GM21737 (cell line): ENCODE measurements around the gene SWT1.
"Not testable (repeated sequence)": the region's sequence is repeated elsewhere in the genome, so short reads cannot be mapped to it uniquely, and the experiment has no call there.

Source experiments
- ATAC-seq: cut with Tn5 transposase; IDR thresholded peaks from one replicate; pipeline ENCODE4 v1.9.1; 2021; ENCODE audit warnings: mild to moderate bottlenecking, moderate library complexity; ENCODE audit not compliant: unreplicated experiment

The SWT1 gene

GRCh38 chr1:185317034-185317885, 160.3 kb downstream of the SWT1 start, which contains the start of gene IVNS1ABP:
Gene IVNS1ABP (minus strand): TSS chr1:185317243. CDS start chr1:185309493, 7,750 bp downstream.
- ATAC-seq = peak; percentile 64

GRCh38 chr1:185317886-185318310, 160.9 kb downstream of the SWT1 start:
- peak; percentile 45 for ATAC-seq

- ATAC-seq = no peak
Observed at GRCh38 chr1:185318431-185319138, 161.6 kb downstream of the SWT1 start.

GRCh38 chr1:185319139-185319475, 162.1 kb downstream of the SWT1 start:
- no peak for ATAC-seq

- not testable (repeated sequence) for ATAC-seq
Observed at GRCh38 chr1:185321104-185321503, 164.1 kb downstream of the SWT1 start.

- not testable (repeated sequence) for ATAC-seq
Observed at GRCh38 chr1:185321653-185322221, 164.8 kb downstream of the SWT1 start.

GRCh38 chr1:185322636-185323035, 165.7 kb downstream of the SWT1 start:
- no peak for ATAC-seq

GRCh38 chr1:185324118-185324517, 167.2 kb downstream of the SWT1 start:
- no peak for ATAC-seq

- no peak for ATAC-seq
Observed at GRCh38 chr1:185325413-185325812, 168.4 kb downstream of the SWT1 start.

GRCh38 chr1:185328255-185328654, 171.3 kb downstream of the SWT1 start:
- ATAC-seq = no peak

GRCh38 chr1:185334182-185334581, 177.2 kb downstream of the SWT1 start:
- no peak for ATAC-seq

- no peak for ATAC-seq
Observed at GRCh38 chr1:185337246-185337645, 180.3 kb downstream of the SWT1 start.

GRCh38 chr1:185338719-185339622, 182.0 kb downstream of the SWT1 start:
- ATAC-seq = peak; percentile 92

GRCh38 chr1:185341196-185341781, 184.3 kb downstream of the SWT1 start:
- no peak for ATAC-seq
